Neural cell (in vitro differentiated cells): ENCODE measurements around the gene RPL19. TPM values are rescaled to one million over a fixed set of nuclear protein-coding genes. Genes with fewer than 3 reads are reported as not detected.
A peak's percentile ranks its signal among the peaks of the same experiment; 100 is the strongest.

ENCODE experiments used
- H2AFZ ChIP-seq: fragments of 200-600, 300-800 bp; sonication (generic), shearing (Covaris generic); 2 replicates; pipeline ENCODE4 v1.6.0; 2014; ENCODE audit warnings: low read depth, mild to moderate bottlenecking, antibody characterized with exemption, low read length, moderate library complexity
- H3F3A ChIP-seq: fragments of 200-600 bp; shearing (Covaris generic); 2 replicates; pipeline ENCODE4 v1.6.1; 2016; ENCODE audit warnings: mild to moderate bottlenecking, moderate library complexity, mixed read lengths, antibody characterized with exemption, low read length; ENCODE audit not compliant: insufficient read depth, poor library complexity, severe bottlenecking
- H3K27ac ChIP-seq: fragments of 200-600, 300-800 bp; sonication (generic), shearing (Covaris generic); 2 replicates; pipeline ENCODE4 v1.5.1; 2014; ENCODE audit warnings: mild to moderate bottlenecking, low read length, moderate library complexity
- H3K27me3 ChIP-seq: fragments of 300-800, 200-600 bp; sonication (generic), shearing (Covaris generic); 2 replicates; pipeline ENCODE4 v1.6.0; 2014; ENCODE audit warnings: mild to moderate bottlenecking, low read depth, low read length, moderate library complexity; ENCODE audit not compliant: insufficient read depth
- H3K36me3 ChIP-seq: fragments of 300-800, 200-600 bp; sonication (generic), shearing (Covaris generic); 2 replicates; pipeline ENCODE4 v1.5.1; 2014; ENCODE audit warnings: mild to moderate bottlenecking, antibody characterized with exemption, low read length, moderate library complexity; ENCODE audit not compliant: insufficient read depth
- H3K4me2 ChIP-seq: fragments of 300-800, 200-600 bp; sonication (generic), shearing (Covaris generic); 2 replicates; pipeline ENCODE4 v1.6.0; 2014; ENCODE audit warnings: mild to moderate bottlenecking, low read length
- H3K4me3 ChIP-seq: fragments of 300-800, 200-600 bp; sonication (generic), shearing (Covaris generic); 2 replicates; pipeline ENCODE4 v1.5.1; 2014; ENCODE audit warnings: mild to moderate bottlenecking, low read length, moderate library complexity
- H3K79me2 ChIP-seq: fragments of 200-600 bp; shearing (Covaris generic); replicated peaks from 2 replicates; pipeline ENCODE4 v1.6.0; 2014; ENCODE audit warnings: mild to moderate bottlenecking, low read length, moderate library complexity; ENCODE audit not compliant: insufficient read depth
- H3K9ac ChIP-seq: fragments of 300-800, 200-600 bp; sonication (generic), shearing (Covaris generic); 2 replicates; pipeline ENCODE4 v1.6.1; 2016; ENCODE audit warnings: mild to moderate bottlenecking, low read length, mixed read lengths
- H3K9me2 ChIP-seq: fragments of 200-600 bp; shearing (Covaris generic); 2 replicates; pipeline ENCODE4 v1.6.1; 2016; ENCODE audit warnings: mild to moderate bottlenecking, low read length, mixed read lengths; ENCODE audit not compliant: insufficient read depth
- H3K9me3 ChIP-seq: fragments of 200-600, 300-800 bp; sonication (generic), shearing (Covaris generic); 2 replicates; pipeline ENCODE4 v1.6.1; 2016; ENCODE audit warnings: mild to moderate bottlenecking, mixed run types, low read length, moderate library complexity, mixed read lengths
- H4K20me1 ChIP-seq: fragments of 200-600 bp; shearing (Covaris generic); 2 replicates; pipeline ENCODE4 v1.6.1; 2016; ENCODE audit warnings: mild to moderate bottlenecking, mixed run types; ENCODE audit not compliant: insufficient read depth
- CTCF ChIP-seq: fragments of 450-650 bp; IDR thresholded peaks from 2 replicates; pipeline ENCODE4 v1.5.1; 2014; ENCODE audit warnings: antibody characterized with exemption, mild to moderate bottlenecking, moderate library complexity; ENCODE audit not compliant: poor library complexity, severe bottlenecking
- EP300 ChIP-seq: fragments of 450-650 bp; conservative IDR thresholded peaks from 2 replicates; pipeline ENCODE4 v1.6.1; 2014; ENCODE audit warnings: antibody characterized with exemption, mild to moderate bottlenecking, moderate library complexity; ENCODE audit not compliant: poor library complexity, severe bottlenecking
- EZH2 ChIP-seq: fragments of 200-600, 300-800 bp; shearing (Covaris generic), sonication (generic); IDR thresholded peaks from 2 replicates; pipeline ENCODE4 v1.6.1; 2014; ENCODE audit warnings: antibody characterized with exemption, low read length, borderline replicate concordance, mild to moderate bottlenecking; ENCODE audit not compliant: insufficient read depth, poor library complexity, severe bottlenecking
- MXI1 ChIP-seq: fragments of 450-650 bp; conservative IDR thresholded peaks from 2 replicates; pipeline ENCODE4 v1.6.1; 2014; ENCODE audit warnings: antibody characterized with exemption, mild to moderate bottlenecking; ENCODE audit not compliant: poor library complexity, severe bottlenecking
- POLR2AphosphoS5 ChIP-seq: IDR thresholded peaks from 2 replicates; pipeline ENCODE4 v1.6.1; 2012
- RAD21 ChIP-seq: fragments of 450-650 bp; conservative IDR thresholded peaks from 2 replicates; pipeline ENCODE4 v1.6.1; 2014; ENCODE audit warnings: antibody characterized with exemption, mild to moderate bottlenecking, moderate library complexity
- REST ChIP-seq: IDR thresholded peaks from 2 replicates; pipeline ENCODE4 v1.6.1; 2012; ENCODE audit warnings: borderline replicate concordance
- SMC3 ChIP-seq: fragments of 450-650 bp; conservative IDR thresholded peaks from 2 replicates; pipeline ENCODE4 v1.6.1; 2014; ENCODE audit warnings: antibody characterized with exemption, mild to moderate bottlenecking, moderate library complexity; ENCODE audit not compliant: poor library complexity
- TAF1 ChIP-seq: IDR thresholded peaks from 2 replicates; pipeline ENCODE4 v1.6.1; 2012; ENCODE audit warnings: low read depth
- polyA plus RNA-seq: library from polyadenylated mRNA; depleted of rRNA; stranded (reverse); fragments of >200 nt; gene quantifications from 2 replicates; pipeline ENCODE4 v1.2.3, GENCODE V29; 2014

Gene RPL19
- polyA plus RNA-seq, 1 donor from 2014 or later = 1,623 TPM

- Histone ChIP-seq H3F3A (no peaks in the 10 kb centered on the region), H4K20me1 (no peaks in the 10 kb centered on the region), H3K79me2 (no peaks in the 10 kb centered on the region), H3K4me3 (no peak overlapping the region), H3K27ac (no peak overlapping the region), H2AFZ (no peak overlapping the region), H3K4me2 (no peak overlapping the region), H3K9ac (no peak overlapping the region), H3K27me3 (peaks cover 31% of the 10 kb centered on the region), H3K9me3 (no peaks in the 10 kb centered on the region), H3K36me3 (no peaks in the 10 kb centered on the region), H3K9me2 (no peaks in the 10 kb centered on the region)
- TF ChIP-seq EZH2 = no peak
- no peak for TF ChIP-seq CTCF
- no peak for TF ChIP-seq POLR2AphosphoS5
- no peak for TF ChIP-seq MXI1
- TF ChIP-seq TAF1 = no peak
- no peak for TF ChIP-seq EP300
Measured at GRCh38 chr17:39161962-39162361, 38.1 kb upstream of the RPL19 start.

DNA sequence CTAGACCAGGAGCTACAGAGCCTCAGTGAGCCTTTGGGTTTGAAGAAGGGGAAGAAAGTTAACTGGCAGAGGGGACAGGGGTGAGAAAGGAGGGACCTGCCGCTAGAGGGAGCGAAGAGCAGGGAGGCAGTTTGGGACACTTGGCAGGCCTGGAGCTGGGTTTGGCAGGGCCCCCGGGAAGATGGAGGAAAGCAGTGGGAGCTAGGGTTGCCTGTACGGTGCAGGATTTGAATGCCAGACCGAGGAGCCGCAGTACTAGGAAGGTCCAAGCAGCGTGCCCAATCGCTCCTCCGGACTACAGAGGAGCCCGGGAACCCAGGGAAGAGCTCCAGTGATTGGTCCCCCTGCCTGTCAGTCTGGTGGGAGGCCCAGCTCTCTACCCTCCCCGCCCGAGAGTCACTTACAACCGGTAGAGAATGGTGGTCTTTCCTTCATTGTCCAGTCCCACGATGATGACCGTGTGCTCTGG is 35.4 kb upstream of the RPL19 start:
- Histone ChIP-seq H3K27ac (no peak overlapping the region), H4K20me1 (no peaks in the 10 kb centered on the region), H3K9me3 (no peaks in the 10 kb centered on the region), H3K79me2 (no peaks in the 10 kb centered on the region), H3K9me2 (no peaks in the 10 kb centered on the region), H3K27me3 (peaks cover 39% of the 10 kb centered on the region), H2AFZ (no peak overlapping the region), H3K9ac (peak overlapping the region; percentile 27), H3K4me3 (peak overlapping the region; percentile 59), H3K36me3 (no peaks in the 10 kb centered on the region), H3F3A (no peaks in the 10 kb centered on the region), H3K4me2 (no peak overlapping the region)
- TF ChIP-seq EP300 = no peak
- TF ChIP-seq MXI1 = no peak
- TF ChIP-seq RAD21 = no peak
- no peak for TF ChIP-seq TAF1
- TF ChIP-seq POLR2AphosphoS5 = no peak
- TF ChIP-seq CTCF = peak; percentile 55

GRCh38 chr17:39165178-39165840 is 34.8 kb upstream of the RPL19 start:
- Histone ChIP-seq H3K4me2 (no peak overlapping the region), H3K27ac (no peak overlapping the region), H3K4me3 (peak overlapping the region; percentile 59), H3K9me3 (no peaks in the 10 kb centered on the region), H3K36me3 (no peaks in the 10 kb centered on the region), H3K79me2 (no peaks in the 10 kb centered on the region), H4K20me1 (no peaks in the 10 kb centered on the region), H3K27me3 (peaks cover 39% of the 10 kb centered on the region), H3K9ac (peak overlapping the region; percentile 27), H3F3A (no peaks in the 10 kb centered on the region), H3K9me2 (no peaks in the 10 kb centered on the region), H2AFZ (no peak overlapping the region)
- TF ChIP-seq EZH2 (no peak), POLR2AphosphoS5 (no peak), CTCF (no peak), SMC3 (no peak), EP300 (no peak), REST (no peak), RAD21 (no peak), TAF1 (no peak), MXI1 (no peak)
